ENCODE measurements around the gene GAPVD1. TPM values are rescaled to one million over a fixed set of nuclear protein-coding genes. Genes with fewer than 3 reads are reported as not detected.
"Not testable (repeated sequence)": the region's sequence is repeated elsewhere in the genome, so short reads cannot be mapped to it uniquely, and the experiment has no call there.

GAPVD1 gene, protein sequence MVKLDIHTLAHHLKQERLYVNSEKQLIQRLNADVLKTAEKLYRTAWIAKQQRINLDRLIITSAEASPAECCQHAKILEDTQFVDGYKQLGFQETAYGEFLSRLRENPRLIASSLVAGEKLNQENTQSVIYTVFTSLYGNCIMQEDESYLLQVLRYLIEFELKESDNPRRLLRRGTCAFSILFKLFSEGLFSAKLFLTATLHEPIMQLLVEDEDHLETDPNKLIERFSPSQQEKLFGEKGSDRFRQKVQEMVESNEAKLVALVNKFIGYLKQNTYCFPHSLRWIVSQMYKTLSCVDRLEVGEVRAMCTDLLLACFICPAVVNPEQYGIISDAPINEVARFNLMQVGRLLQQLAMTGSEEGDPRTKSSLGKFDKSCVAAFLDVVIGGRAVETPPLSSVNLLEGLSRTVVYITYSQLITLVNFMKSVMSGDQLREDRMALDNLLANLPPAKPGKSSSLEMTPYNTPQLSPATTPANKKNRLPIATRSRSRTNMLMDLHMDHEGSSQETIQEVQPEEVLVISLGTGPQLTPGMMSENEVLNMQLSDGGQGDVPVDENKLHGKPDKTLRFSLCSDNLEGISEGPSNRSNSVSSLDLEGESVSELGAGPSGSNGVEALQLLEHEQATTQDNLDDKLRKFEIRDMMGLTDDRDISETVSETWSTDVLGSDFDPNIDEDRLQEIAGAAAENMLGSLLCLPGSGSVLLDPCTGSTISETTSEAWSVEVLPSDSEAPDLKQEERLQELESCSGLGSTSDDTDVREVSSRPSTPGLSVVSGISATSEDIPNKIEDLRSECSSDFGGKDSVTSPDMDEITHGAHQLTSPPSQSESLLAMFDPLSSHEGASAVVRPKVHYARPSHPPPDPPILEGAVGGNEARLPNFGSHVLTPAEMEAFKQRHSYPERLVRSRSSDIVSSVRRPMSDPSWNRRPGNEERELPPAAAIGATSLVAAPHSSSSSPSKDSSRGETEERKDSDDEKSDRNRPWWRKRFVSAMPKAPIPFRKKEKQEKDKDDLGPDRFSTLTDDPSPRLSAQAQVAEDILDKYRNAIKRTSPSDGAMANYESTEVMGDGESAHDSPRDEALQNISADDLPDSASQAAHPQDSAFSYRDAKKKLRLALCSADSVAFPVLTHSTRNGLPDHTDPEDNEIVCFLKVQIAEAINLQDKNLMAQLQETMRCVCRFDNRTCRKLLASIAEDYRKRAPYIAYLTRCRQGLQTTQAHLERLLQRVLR (N-terminal part only)
- total RNA-seq, result 10 to 100 TPM; 50.9 to 79.0 (median 53.4) TPM

DNA sequence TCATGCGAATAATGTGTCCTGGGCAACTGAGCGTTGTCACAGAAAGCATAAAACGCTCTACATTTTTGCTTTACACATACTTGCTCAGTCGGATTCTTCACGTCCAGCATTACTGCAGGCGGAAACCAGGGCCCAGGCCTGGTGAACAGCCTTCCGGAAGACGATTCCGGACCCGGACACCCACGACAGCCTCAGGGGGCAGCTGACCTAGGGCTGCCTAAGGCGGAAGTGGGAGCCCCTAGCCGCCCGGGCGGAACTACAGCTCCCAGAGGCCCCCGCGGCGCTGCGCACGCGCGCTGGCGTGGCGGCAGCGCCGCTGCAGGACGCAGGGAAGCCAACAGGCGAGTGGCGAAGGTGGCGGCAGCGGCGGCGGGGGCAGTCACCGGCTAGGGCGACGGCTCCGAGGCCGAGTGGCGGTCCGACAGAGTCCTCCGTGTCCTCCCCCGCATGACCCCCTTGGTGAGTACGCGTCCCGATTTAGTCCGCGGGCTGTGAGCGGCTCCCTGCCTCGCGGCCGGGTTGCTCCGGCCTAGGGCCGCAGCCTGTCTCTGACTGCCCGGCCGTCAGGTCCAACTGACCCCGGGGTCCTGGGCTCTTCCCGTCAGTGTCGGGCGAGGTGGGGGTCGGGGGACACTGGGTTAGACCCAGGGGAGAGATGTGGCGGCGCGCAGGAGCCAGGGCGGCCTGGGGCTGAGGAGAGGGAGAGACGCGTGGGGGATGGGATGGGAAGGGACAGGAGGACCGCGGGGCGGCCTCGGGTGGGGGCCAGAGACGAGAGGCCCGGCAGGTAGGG, at the start of gene GAPVD1:
Gene GAPVD1, plus strand, starts transcription at position 326 of the 793 bp plus-strand sequence. CDS start 37,096 bp downstream, outside the sequence.
- intact Hi-C loops (cut with DNase I; ENCODE audit: low total_unique reads), result no loop called here
- peak within 1 kb of the TSS; percentile 100 for H3K4me3 ChIP-seq (ENCODE audit: low read depth, poor library complexity, severe bottlenecking)
- WGBS, 2 donors, result 2 to 3% methylated on average over 34 to 37 of the region's 72 CpGs
- peak; percentile 73 to 95 for DNase-seq (ENCODE audit: low spot score in 2 of 2)
- TF ChIP-seq POLR2A (IDR thresholded peaks at IDR 0.05), result no peak
- TF ChIP-seq, protein P1, sequence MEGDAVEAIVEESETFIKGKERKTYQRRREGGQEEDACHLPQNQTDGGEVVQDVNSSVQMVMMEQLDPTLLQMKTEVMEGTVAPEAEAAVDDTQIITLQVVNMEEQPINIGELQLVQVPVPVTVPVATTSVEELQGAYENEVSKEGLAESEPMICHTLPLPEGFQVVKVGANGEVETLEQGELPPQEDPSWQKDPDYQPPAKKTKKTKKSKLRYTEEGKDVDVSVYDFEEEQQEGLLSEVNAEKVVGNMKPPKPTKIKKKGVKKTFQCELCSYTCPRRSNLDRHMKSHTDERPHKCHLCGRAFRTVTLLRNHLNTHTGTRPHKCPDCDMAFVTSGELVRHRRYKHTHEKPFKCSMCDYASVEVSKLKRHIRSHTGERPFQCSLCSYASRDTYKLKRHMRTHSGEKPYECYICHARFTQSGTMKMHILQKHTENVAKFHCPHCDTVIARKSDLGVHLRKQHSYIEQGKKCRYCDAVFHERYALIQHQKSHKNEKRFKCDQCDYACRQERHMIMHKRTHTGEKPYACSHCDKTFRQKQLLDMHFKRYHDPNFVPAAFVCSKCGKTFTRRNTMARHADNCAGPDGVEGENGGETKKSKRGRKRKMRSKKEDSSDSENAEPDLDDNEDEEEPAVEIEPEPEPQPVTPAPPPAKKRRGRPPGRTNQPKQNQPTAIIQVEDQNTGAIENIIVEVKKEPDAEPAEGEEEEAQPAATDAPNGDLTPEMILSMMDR (IDR thresholded peaks at IDR 0.05), result peak in 1 of 3 donors; percentile 3

DNA sequence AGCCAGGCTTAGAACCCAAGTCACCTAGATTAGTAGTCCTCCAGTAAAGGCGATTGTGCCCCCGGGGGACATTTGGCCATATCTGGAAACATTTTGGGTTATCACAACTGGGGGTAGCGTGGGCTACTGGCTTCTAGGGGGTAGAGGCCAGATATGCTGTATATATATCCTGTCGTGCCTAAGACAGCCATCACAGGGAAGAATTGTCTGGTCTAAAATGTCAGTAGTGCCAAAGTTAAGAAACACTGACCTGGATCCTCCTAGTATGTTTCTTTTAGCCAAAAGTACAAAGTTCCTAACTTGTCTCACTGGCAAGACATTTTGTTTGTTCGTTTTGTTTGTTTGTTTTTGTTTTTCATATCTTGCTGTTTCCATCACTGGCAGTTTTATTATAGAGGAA, 47.4 kb upstream of the GAPVD1 start:
- H3K4me3 ChIP-seq (ENCODE audit: low read depth, poor library complexity, severe bottlenecking), result no peak overlapping the region
- WGBS, 2 donors, result 84 to 90% methylated on average over 5 of the region's 5 CpGs
- intact Hi-C loops (cut with DNase I; ENCODE audit: low total_unique reads), result no loop called here
- no peak for DNase-seq (ENCODE audit: low spot score in 2 of 2)
- TF ChIP-seq POLR2A (IDR thresholded peaks at IDR 0.05), result no peak
- TF ChIP-seq, protein P1 (IDR thresholded peaks at IDR 0.05), result no peak

DNA sequence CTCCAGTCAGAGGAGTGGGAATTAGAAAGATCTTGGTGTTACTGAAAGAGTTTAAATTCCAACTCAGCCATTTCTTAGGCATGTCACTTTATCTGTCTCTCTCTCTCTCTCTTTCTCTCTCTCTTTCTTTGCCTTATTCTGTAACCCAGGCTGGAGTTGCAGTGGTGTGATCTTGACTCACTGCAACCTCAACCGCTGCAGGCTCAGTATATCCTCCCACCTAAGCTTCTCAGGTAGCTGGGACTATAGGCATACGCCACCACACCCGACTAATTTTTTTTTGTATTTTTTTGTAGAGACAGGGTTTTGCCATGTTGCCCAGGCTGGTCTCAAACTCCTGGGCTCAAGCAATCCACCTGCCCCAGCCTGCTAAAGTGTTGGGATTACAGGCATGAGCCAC, 43.0 kb upstream of the GAPVD1 start:
- 92 to 97% methylated on average over 3 of the region's 3 CpGs for WGBS, 2 donors
- TF ChIP-seq, protein P1 (IDR thresholded peaks at IDR 0.05), result no peak
- TF ChIP-seq POLR2A (IDR thresholded peaks at IDR 0.05), result no peak
- no peak for DNase-seq (ENCODE audit: low spot score in 2 of 2)
- no peak overlapping the region for H3K4me3 ChIP-seq (ENCODE audit: low read depth, poor library complexity, severe bottlenecking)
- intact Hi-C loops (cut with DNase I; ENCODE audit: low total_unique reads), result no loop called here

DNA sequence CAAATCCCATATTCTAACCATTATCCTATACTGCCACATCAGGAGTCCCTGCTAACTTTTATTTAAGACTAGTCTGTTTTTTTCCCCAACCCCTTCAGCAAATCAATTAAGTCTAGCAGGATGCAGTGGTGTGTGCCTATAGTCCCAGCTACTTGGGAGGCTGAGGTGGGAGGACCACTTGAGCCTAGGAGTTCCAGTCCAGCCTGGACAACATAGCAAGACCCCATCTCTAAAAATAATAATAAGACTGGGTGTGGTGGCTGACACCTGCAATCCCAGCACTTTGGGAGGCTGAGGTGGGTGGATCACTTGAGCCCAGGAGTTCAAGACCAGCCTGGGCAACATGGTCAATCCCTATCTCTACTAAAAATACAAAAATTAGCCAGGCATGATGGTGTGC, 36.8 kb upstream of the GAPVD1 start:
- intact Hi-C loops (cut with DNase I; ENCODE audit: low total_unique reads); DNase-seq (ENCODE audit: low spot score in 2 of 2): not testable (repeated sequence)

DNA sequence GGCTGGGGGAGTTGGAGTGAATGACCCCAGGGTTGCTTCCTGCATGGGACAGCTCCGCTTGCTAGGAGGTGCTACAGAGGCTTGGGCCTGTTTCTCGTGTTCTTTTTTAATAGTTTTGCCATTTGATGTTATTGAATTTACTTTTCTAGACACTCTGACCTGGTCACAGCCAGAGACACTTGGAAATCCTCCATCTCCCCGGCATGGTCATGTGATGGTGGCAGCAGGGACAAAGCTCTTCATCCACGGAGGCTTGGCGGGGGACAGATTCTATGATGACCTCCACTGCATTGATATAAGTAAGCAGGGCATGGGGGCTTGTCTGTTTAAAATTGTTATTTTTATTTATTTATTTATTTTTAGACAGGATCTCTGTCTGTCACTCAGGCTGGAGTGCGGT, 33.9 kb upstream of the GAPVD1 start:
- 94 to 98% methylated on average over 6 of the region's 6 CpGs for WGBS, 2 donors
- TF ChIP-seq, protein P1 (IDR thresholded peaks at IDR 0.05), result no peak
- no peak for TF ChIP-seq POLR2A (IDR thresholded peaks at IDR 0.05)
- no peak overlapping the region for H3K4me3 ChIP-seq (ENCODE audit: low read depth, poor library complexity, severe bottlenecking)
- intact Hi-C loops (cut with DNase I; ENCODE audit: low total_unique reads), result no loop called here
- no peak for DNase-seq (ENCODE audit: low spot score in 2 of 2)

More for the DNA sequence above, 36.8 kb upstream of the GAPVD1 start:
- H3K4me3 ChIP-seq (ENCODE audit: low read depth, poor library complexity, severe bottlenecking), result not testable (repeated sequence)

All from lower leg skin (tissue), 4 donors.